Hepatocyte (in vitro differentiated cells): ENCODE measurements around the gene ABLIM2. TPM values are rescaled to one million over a fixed set of nuclear protein-coding genes. Genes with fewer than 3 reads are reported as not detected.
A peak's percentile ranks its signal among the peaks of the same experiment; 100 is the strongest.

Experiments
- DNase-seq: peaks from one replicate; pipeline ENCODE4 v3.0.0-alpha.2; 2016; ENCODE audit warnings: low spot score
- H2AFZ ChIP-seq: fragments of 200-600 bp; sonication (generic); 2 replicates; pipeline ENCODE4 v1.6.0; 2016; ENCODE audit warnings: antibody characterized with exemption, mild to moderate bottlenecking
- H3K27ac ChIP-seq: fragments of 200-600 bp; sonication (generic); 2 replicates; pipeline ENCODE4 v1.5.1; 2016; ENCODE audit warnings: mild to moderate bottlenecking
- H3K27me3 ChIP-seq: fragments of 200-600 bp; sonication (generic); 2 replicates; pipeline ENCODE4 v1.6.1; 2016
- H3K36me3 ChIP-seq: fragments of 200-600 bp; sonication (generic); replicated peaks from 2 replicates; pipeline ENCODE4 v1.5.1; 2016; ENCODE audit warnings: low read depth; ENCODE audit not compliant: insufficient read depth
- H3K4me1 ChIP-seq: fragments of 200-600 bp; sonication (generic); 2 replicates; pipeline ENCODE4 v1.5.1; 2016; ENCODE audit warnings: mild to moderate bottlenecking, moderate library complexity; ENCODE audit not compliant: insufficient read depth
- H3K4me2 ChIP-seq: fragments of 200-600 bp; sonication (generic); 2 replicates; pipeline ENCODE4 v1.6.0; 2016
- H3K4me3 ChIP-seq: fragments of 200-600 bp; sonication (generic); 2 replicates; pipeline ENCODE4 v1.5.1; 2016; ENCODE audit warnings: mild to moderate bottlenecking
- H3K79me2 ChIP-seq: fragments of 200-600 bp; sonication (generic); 2 replicates; pipeline ENCODE4 v1.6.0; 2017; ENCODE audit warnings: mild to moderate bottlenecking
- H3K9me2 ChIP-seq: fragments of 200-600 bp; sonication (generic); replicated peaks from 2 replicates; pipeline ENCODE4 v1.6.0; 2017; ENCODE audit warnings: mild to moderate bottlenecking; ENCODE audit not compliant: insufficient read depth
- H3K9me3 ChIP-seq: fragments of 200-600 bp; sonication (generic); 2 replicates; pipeline ENCODE4 v1.5.1; 2016; ENCODE audit warnings: low read depth, mild to moderate bottlenecking
- H4K20me1 ChIP-seq: fragments of 200-600 bp; sonication (generic); 2 replicates; pipeline ENCODE4 v1.6.0; 2016; ENCODE audit warnings: mild to moderate bottlenecking; ENCODE audit not compliant: insufficient read depth, poor library complexity, severe bottlenecking
- CTCF ChIP-seq: fragments of 200-600 bp; sonication (generic); IDR thresholded peaks from 2 replicates; pipeline ENCODE4 v1.5.1; 2016; ENCODE audit warnings: antibody characterized with exemption, mild to moderate bottlenecking; ENCODE audit not compliant: poor library complexity
- EZH2 ChIP-seq: fragments of 200-600 bp; sonication (generic); IDR thresholded peaks from 2 replicates; pipeline ENCODE4 v1.6.1; 2016; ENCODE audit warnings: antibody characterized with exemption, mild to moderate bottlenecking, borderline replicate concordance
- EZH2phosphoT487 ChIP-seq: fragments of 200-600 bp; sonication (generic); IDR thresholded peaks from one replicate; pipeline ENCODE4 v1.6.1; 2018; ENCODE audit warnings: antibody characterized with exemption, mild to moderate bottlenecking, low read depth, moderate library complexity; ENCODE audit not compliant: unreplicated experiment, severe bottlenecking
- WGBS: methylation state at CpG from one replicate; pipeline ENCODE4 v1.1.6; 2016; ENCODE audit warnings: low lambda C conversion rate; ENCODE audit errors: missing lambda C conversion rate; 5-methylcytosine and 5-hydroxymethylcytosine counted together
- polyA plus RNA-seq: library from polyadenylated mRNA; unstranded; fragments of >200 nt; fragmentation: Nextera tagmentation; extraction: Ambion mirVana; gene quantifications from 2 replicates; pipeline ENCODE4 v1.2.1, GENCODE V29; 2016
- total RNA-seq: library from RNA; depleted of rRNA; stranded (reverse); fragments of >200 nt; gene quantifications from 2 replicates; pipeline ENCODE4 v1.2.3, GENCODE V29; 2014

ABLIM2 gene
- total and polyA plus RNA-seq, 2 experiments from 2014 or later = 1.7 to 2.0 TPM

GRCh38 chr4:7967501-7968261 is 190.9 kb downstream of the ABLIM2 start:
- DNase-seq = no peak
- Histone ChIP-seq H3K4me1 (peaks cover 35% of the 10 kb centered on the region), H3K27me3 (no peaks in the 10 kb centered on the region), H4K20me1 (no peaks in the 10 kb centered on the region), H3K4me2 (no peak overlapping the region), H3K36me3 (no peaks in the 10 kb centered on the region), H3K27ac (peak overlapping the region; percentile 30), H3K79me2 (no peaks in the 10 kb centered on the region), H2AFZ (no peak overlapping the region), H3K9me3 (no peaks in the 10 kb centered on the region), H3K9me2 (no peaks in the 10 kb centered on the region), H3K4me3 (no peak overlapping the region)
- WGBS = 85% methylated on average over 21 of the region's 21 CpGs
- TF ChIP-seq CTCF = no peak

- Histone ChIP-seq H3K36me3 (no peaks in the 10 kb centered on the region), H3K27me3 (no peaks in the 10 kb centered on the region), H3K4me2 (no peak overlapping the region), H3K4me3 (no peak overlapping the region), H4K20me1 (no peaks in the 10 kb centered on the region), H3K9me3 (no peaks in the 10 kb centered on the region), H3K79me2 (no peaks in the 10 kb centered on the region), H3K9me2 (no peaks in the 10 kb centered on the region), H3K4me1 (peaks cover 35% of the 10 kb centered on the region), H3K27ac (no peak overlapping the region), H2AFZ (no peak overlapping the region)
- TF ChIP-seq EZH2phosphoT487 (no peak), CTCF (no peak), EZH2 (no peak)
- 82% methylated on average over 9 of the region's 9 CpGs for WGBS
- no peak for DNase-seq
Observed at GRCh38 chr4:7967063-7967440, 191.6 kb downstream of the ABLIM2 start.

DNA sequence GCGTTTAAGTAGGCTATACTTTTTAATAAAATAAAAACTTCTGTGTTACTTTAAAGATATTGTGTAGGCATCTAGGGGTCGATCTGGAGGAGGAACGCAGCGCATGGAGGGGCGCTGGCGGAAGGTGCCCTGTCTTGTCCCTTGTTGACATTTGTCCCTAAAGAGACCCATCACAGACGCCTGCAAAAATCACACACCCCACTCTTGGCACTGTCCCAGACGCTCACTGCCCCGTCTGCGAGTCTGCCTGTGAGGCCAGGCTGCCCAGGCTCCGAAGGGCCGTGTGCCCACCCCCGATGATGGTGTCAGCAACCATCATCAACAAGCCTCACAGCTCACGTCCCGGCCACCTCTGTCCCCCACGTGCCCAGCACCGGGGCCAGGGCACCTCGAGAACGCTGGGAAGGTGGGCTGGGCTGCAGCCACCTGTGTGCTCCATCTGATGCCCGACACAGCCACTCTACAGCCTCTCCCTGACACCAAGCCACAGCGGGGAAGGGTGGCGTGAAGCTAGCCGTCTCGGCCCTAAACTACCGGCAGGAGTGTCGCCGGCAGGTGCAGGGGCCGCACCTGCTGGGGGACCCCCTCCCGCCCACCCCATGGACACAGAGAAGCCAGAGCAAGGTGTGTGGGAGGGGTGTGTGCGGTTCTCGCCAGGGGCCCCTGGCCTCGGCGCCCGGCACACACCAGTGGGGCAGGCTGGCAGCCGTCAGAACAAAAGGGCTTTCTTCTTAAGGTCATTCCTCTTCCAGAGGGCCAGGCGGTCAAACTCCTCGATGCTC is 192.1 kb downstream of the ABLIM2 start:
- TF ChIP-seq CTCF = no peak
- no peak for TF ChIP-seq EZH2
- TF ChIP-seq EZH2phosphoT487 = no peak
- Histone ChIP-seq H3K9me3 (no peaks in the 10 kb centered on the region), H2AFZ (no peak overlapping the region), H4K20me1 (no peaks in the 10 kb centered on the region), H3K27ac (no peak overlapping the region), H3K27me3 (no peaks in the 10 kb centered on the region), H3K4me2 (no peak overlapping the region), H3K36me3 (no peaks in the 10 kb centered on the region), H3K4me1 (peaks cover 30% of the 10 kb centered on the region), H3K79me2 (no peaks in the 10 kb centered on the region), H3K9me2 (no peaks in the 10 kb centered on the region), H3K4me3 (no peak overlapping the region)
- DNase-seq = no peak
- WGBS = 90% methylated on average over 30 of the region's 37 CpGs
